ENCODE results near the gene TAF7L. TPM values are rescaled to one million over a fixed set of nuclear protein-coding genes. Genes with fewer than 3 reads are reported as not detected.
A peak's percentile ranks its signal among the peaks of the same experiment; 100 is the strongest.

The TAF7L gene
- total and polyA plus RNA-seq, 2 donors (not counting 1 experiment from before 2014, with no cell fraction given) = 0.27 to 0.33 TPM

DNA sequence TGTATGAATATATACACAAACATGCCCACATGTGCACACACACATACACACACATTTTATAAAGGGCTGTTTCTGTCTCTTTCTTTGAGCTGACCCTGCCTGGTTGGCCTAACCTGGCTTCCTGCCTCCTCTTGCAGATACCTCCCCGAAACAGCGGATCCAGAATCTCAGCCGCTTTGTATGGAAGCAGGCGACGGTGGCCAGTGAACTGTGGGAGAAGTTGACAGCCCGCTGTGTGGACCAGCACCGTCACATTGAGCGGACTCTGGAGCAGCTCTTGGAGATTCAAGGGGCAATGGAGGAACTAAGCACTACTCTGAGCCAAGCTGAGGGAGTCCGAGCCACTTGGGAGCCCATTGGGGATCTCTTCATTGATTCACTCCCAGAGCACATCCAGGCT, 49.6 kb downstream of the TAF7L start:
- Histone ChIP-seq H2AFZ (ENCODE audit: low read length) (no peak overlapping the region), H3K79me2 (ENCODE audit: control insufficient read depth, insufficient read depth, low read length) (no peaks in the 10 kb centered on the region), H3K4me1 (ENCODE audit: control insufficient read depth, extremely low read depth, insufficient read depth, low read length) (no peaks in the 10 kb centered on the region), H3K36me3 (ENCODE audit: control insufficient read depth, insufficient read depth, low read length) (no peaks in the 10 kb centered on the region), H3K27ac (ENCODE audit: insufficient read depth, low read length) (no peak overlapping the region), H3K4me2 (ENCODE audit: extremely low read depth, insufficient read depth, low read length) (no peak overlapping the region), H3K9ac (ENCODE audit: insufficient read depth, low read length) (no peak overlapping the region), H3K9me3 (ENCODE audit: control insufficient read depth, insufficient read depth, low read depth, low read length) (no peaks in the 10 kb centered on the region), H3K27me3 (ENCODE audit: control insufficient read depth, insufficient read depth, low read length) (no peaks in the 10 kb centered on the region), H3K4me3 (replicated peaks in 1 of 4; ENCODE audit: control extremely low read depth in 1 of 4, insufficient read depth in 1 of 4, low read depth in 3 of 4, low read length in 4 of 4) (no peak overlapping the region), H4K20me1 (ENCODE audit: control insufficient read depth, extremely low read depth, insufficient read depth, low read length) (no peaks in the 10 kb centered on the region)
- DNase-seq (ENCODE audit: low read depth in 2 of 2) = no peak
- TF ChIP-seq EZH2 (IDR thresholded peaks at IDR 0.05; ENCODE audit: low read length, missing control alignments) = no peak
- TF ChIP-seq, protein P1, sequence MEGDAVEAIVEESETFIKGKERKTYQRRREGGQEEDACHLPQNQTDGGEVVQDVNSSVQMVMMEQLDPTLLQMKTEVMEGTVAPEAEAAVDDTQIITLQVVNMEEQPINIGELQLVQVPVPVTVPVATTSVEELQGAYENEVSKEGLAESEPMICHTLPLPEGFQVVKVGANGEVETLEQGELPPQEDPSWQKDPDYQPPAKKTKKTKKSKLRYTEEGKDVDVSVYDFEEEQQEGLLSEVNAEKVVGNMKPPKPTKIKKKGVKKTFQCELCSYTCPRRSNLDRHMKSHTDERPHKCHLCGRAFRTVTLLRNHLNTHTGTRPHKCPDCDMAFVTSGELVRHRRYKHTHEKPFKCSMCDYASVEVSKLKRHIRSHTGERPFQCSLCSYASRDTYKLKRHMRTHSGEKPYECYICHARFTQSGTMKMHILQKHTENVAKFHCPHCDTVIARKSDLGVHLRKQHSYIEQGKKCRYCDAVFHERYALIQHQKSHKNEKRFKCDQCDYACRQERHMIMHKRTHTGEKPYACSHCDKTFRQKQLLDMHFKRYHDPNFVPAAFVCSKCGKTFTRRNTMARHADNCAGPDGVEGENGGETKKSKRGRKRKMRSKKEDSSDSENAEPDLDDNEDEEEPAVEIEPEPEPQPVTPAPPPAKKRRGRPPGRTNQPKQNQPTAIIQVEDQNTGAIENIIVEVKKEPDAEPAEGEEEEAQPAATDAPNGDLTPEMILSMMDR (conservative IDR thresholded peaks at IDR 0.05 in 1 of 2, IDR thresholded peaks at IDR 0.05 in 1 of 2; ENCODE audit: low read depth in 1 of 2, low read length in 2 of 2) = no peak

DNA sequence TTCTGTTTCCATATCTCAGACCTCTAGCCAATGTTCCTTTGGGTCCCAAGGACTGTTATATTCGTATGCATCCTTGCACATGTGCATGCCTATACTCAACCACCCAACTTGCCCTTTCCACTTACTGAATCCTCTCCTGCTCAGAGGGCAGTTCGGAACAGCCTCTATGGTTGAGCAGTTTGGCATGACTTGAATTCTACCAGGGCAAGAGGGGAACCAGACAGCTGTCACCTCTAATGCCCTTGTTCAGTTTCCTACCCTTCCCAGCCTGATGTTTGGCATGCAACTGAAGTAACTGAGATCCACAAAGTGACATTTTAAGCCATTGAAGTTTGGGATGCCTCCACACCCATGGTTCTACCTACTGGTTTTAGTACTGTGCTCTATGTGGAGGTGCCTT, 54.1 kb downstream of the TAF7L start:
- TF ChIP-seq, protein P1 (conservative IDR thresholded peaks at IDR 0.05 in 1 of 2, IDR thresholded peaks at IDR 0.05 in 1 of 2; ENCODE audit: low read depth in 1 of 2, low read length in 2 of 2) = no peak
- H3K27me3 ChIP-seq (ENCODE audit: control insufficient read depth, insufficient read depth, low read length) = no peaks in the 10 kb centered on the region
- no peak overlapping the region for H3K4me2 ChIP-seq (ENCODE audit: extremely low read depth, insufficient read depth, low read length)
- no peaks in the 10 kb centered on the region for H3K4me1 ChIP-seq (ENCODE audit: control insufficient read depth, extremely low read depth, insufficient read depth, low read length)
- no peak overlapping the region for H3K27ac ChIP-seq (ENCODE audit: insufficient read depth, low read length)
- H2AFZ ChIP-seq (ENCODE audit: low read length) = no peak overlapping the region
- DNase-seq (ENCODE audit: low read depth in 2 of 2) = no peak
- H3K4me3 ChIP-seq (replicated peaks in 1 of 4; ENCODE audit: control extremely low read depth in 1 of 4, insufficient read depth in 1 of 4, low read depth in 3 of 4, low read length in 4 of 4) = no peak overlapping the region
- H3K9me3 ChIP-seq (ENCODE audit: control insufficient read depth, insufficient read depth, low read depth, low read length) = no peaks in the 10 kb centered on the region
- no peaks in the 10 kb centered on the region for H3K36me3 ChIP-seq (ENCODE audit: control insufficient read depth, insufficient read depth, low read length)
- H4K20me1 ChIP-seq (ENCODE audit: control insufficient read depth, extremely low read depth, insufficient read depth, low read length) = no peaks in the 10 kb centered on the region
- H3K9ac ChIP-seq (ENCODE audit: insufficient read depth, low read length) = no peak overlapping the region
- H3K79me2 ChIP-seq (ENCODE audit: control insufficient read depth, insufficient read depth, low read length) = no peaks in the 10 kb centered on the region

DNA sequence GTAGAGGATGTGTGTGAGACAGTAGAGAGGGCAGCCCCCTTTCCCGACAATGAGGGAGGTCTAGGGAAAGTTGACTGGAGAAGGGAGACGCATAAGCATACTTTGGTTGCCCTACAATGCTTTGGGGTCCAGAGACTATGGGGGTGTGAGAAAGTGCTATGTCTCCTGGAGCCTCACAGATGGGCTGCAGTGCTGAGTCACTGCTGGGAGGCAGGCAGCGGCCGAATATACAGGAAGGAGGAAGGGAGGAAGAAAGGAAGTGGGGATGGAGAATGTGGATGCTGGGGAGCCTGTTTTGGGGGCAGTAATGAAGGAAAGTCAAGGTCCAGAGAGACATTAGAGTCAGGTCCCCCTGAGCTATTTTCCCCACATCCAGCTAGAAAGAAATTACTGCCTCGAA, 58.8 kb downstream of the TAF7L start:
- no peak overlapping the region for H2AFZ ChIP-seq (ENCODE audit: low read length)
- DNase-seq (ENCODE audit: low read depth in 2 of 2) = peak in 1 of 2 donors; percentile 41

More for the DNA sequence above, 58.8 kb downstream of the TAF7L start:
- no peak for TF ChIP-seq EZH2 (IDR thresholded peaks at IDR 0.05; ENCODE audit: low read length, missing control alignments)
- TF ChIP-seq, protein P1 (conservative IDR thresholded peaks at IDR 0.05 in 1 of 2, IDR thresholded peaks at IDR 0.05 in 1 of 2; ENCODE audit: low read depth in 1 of 2, low read length in 2 of 2) = no peak
- no peaks in the 10 kb centered on the region for H3K36me3 ChIP-seq (ENCODE audit: control insufficient read depth, insufficient read depth, low read length)
- no peaks in the 10 kb centered on the region for H3K9me3 ChIP-seq (ENCODE audit: control insufficient read depth, insufficient read depth, low read depth, low read length)
- H3K4me1 ChIP-seq (ENCODE audit: control insufficient read depth, extremely low read depth, insufficient read depth, low read length) = peaks cover 3% of the 10 kb centered on the region
- H4K20me1 ChIP-seq (ENCODE audit: control insufficient read depth, extremely low read depth, insufficient read depth, low read length) = no peaks in the 10 kb centered on the region
- H3K27me3 ChIP-seq (ENCODE audit: control insufficient read depth, insufficient read depth, low read length) = no peaks in the 10 kb centered on the region
- no peak overlapping the region for H3K4me2 ChIP-seq (ENCODE audit: extremely low read depth, insufficient read depth, low read length)
- H3K9ac ChIP-seq (ENCODE audit: insufficient read depth, low read length) = no peak overlapping the region
- no peaks in the 10 kb centered on the region for H3K79me2 ChIP-seq (ENCODE audit: control insufficient read depth, insufficient read depth, low read length)
- no peak overlapping the region for H3K4me3 ChIP-seq (replicated peaks in 1 of 4; ENCODE audit: control extremely low read depth in 1 of 4, insufficient read depth in 1 of 4, low read depth in 3 of 4, low read length in 4 of 4)
- H3K27ac ChIP-seq (ENCODE audit: insufficient read depth, low read length) = no peak overlapping the region

Data from fibroblast of lung (primary cell).